ENCODE data around the gene TMPRSS11E.

Gene TMPRSS11E

DNA sequence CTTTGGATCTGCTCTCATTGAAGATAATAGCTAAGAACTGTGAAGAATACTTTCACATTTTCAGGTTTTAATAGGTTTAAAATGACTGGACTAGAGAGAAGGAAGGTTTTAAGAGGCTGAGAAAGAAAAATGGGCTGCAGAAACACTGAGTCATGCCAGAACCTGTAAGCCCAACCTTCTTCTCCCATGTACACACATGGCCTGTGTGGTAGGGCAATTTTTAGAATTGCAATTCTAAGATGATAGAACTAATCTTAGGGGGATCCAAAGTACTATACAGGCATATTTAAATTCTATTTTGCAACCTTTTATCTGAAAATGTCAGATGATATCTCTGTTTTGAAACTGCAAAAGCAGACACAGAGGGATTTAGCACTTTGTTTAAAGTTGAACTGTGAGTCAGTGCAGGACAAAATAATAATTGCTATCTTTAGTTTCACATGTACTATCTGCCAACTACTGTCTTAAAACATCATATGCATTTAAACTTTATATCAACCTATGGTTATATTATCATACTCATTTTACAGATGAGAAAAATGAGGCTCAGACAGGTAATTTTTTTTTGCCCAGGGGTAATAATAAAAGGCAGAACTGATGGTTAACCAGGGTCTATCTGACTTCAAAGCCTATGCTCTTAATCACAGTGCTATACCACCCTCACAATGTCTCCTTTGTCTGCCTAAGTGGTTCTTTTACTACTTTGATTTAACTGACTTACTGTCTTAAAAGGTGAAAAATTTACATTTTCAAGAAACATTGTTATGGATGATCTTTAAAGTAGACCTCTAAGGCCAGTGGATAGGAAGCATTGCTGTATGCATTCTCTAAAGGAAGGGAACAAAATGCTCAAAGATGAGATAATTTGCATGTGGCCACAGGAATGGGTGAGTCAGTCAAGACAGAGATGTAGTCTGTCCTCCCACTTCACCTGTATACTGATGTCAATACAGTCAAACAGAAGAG, 4.3 kb downstream of the TMPRSS11E start:
- Mint-ChIP-seq H3K27ac (no peak overlapping the region), H3K4me3 (no peak overlapping the region), H3K27me3 (ENCODE audit: low read depth, poor library complexity) (no peaks in the 10 kb centered on the region), H3K36me3 (ENCODE audit: low read depth) (no peaks in the 10 kb centered on the region), H3K9me3 (no peaks in the 10 kb centered on the region), H3K4me1 (peaks cover 7% of the 10 kb centered on the region)
- no peak for TF ChIP-seq CTCF (IDR thresholded peaks at IDR 0.05)
- DNase-seq = no peak

DNA sequence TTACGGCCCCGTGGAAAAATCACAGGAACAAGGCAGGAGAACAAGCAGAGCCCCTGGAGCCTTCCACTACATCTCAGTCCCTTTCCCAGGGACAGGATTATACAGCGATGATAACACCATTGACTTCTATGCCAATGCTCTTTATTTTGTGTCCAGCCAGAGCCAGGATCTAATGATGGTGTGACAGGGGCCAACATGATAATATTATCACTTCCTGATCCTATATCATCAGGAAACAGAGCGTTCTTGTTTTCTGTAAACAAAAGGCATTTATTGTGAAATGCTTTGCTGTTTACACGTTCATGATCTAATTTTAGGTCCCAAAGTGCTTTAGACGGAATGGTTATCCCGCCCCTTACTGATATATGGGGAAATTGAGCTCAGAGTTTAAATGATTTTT, 12.8 kb downstream of the TMPRSS11E start:
- no peak for TF ChIP-seq CTCF (IDR thresholded peaks at IDR 0.05)
- no peak overlapping the region for H3K4me3 Mint-ChIP-seq
- no peak for DNase-seq
- no peak overlapping the region for H3K27ac Mint-ChIP-seq
- H3K4me1 Mint-ChIP-seq = peaks cover 9% of the 10 kb centered on the region
- H3K27me3 Mint-ChIP-seq (ENCODE audit: low read depth, poor library complexity) = no peaks in the 10 kb centered on the region
- no peaks in the 10 kb centered on the region for H3K9me3 Mint-ChIP-seq
- H3K36me3 Mint-ChIP-seq (ENCODE audit: low read depth) = no peaks in the 10 kb centered on the region

DNA sequence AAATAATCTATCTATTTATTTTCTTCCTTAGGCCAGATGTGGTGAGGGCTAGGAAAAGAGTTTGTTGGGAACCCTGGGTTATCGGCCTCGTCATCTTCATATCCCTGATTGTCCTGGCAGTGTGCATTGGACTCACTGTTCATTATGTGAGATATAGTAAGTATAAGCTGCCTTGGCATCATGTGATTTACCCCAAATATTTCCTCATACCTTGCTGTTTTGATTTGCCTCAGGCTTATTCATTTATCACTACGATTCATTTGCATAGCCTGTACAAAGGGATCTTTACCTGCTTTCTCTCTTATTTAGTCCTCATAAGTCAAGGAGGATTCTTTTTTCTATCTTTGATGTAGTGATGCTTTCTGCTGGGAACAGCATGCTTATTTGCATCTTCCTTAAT, 14.5 kb downstream of the TMPRSS11E start:
- H3K27me3 Mint-ChIP-seq (ENCODE audit: low read depth, poor library complexity) = no peaks in the 10 kb centered on the region
- no peaks in the 10 kb centered on the region for H3K9me3 Mint-ChIP-seq
- DNase-seq = no peak
- no peaks in the 10 kb centered on the region for H3K36me3 Mint-ChIP-seq (ENCODE audit: low read depth)
- H3K4me3 Mint-ChIP-seq = no peak overlapping the region
- peaks cover 9% of the 10 kb centered on the region for H3K4me1 Mint-ChIP-seq
- no peak for TF ChIP-seq CTCF (IDR thresholded peaks at IDR 0.05)
- no peak overlapping the region for H3K27ac Mint-ChIP-seq

DNA sequence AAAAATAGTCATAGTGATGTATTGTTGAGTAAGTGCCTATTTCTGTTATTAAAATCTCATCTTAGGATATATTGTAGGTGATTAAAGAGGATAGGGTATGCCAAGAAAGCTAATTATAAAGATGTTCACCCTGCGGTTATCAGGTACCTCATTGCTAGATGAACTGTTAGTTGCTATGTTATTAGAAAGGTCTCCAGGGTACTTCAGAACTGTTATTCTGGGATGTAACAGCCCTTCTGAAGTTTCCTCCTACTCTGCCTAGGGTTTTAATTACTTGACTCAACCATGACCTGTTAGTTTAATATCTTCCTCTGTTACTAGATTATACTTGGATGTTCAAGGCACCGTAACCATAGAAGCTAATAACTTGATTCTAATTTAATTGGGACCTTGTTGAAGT, 15.4 kb downstream of the TMPRSS11E start:
- H3K4me3 Mint-ChIP-seq = no peak overlapping the region
- DNase-seq = no peak
- no peaks in the 10 kb centered on the region for H3K36me3 Mint-ChIP-seq (ENCODE audit: low read depth)
- H3K4me1 Mint-ChIP-seq = peaks cover 9% of the 10 kb centered on the region
- no peak for TF ChIP-seq CTCF (IDR thresholded peaks at IDR 0.05)
- no peak overlapping the region for H3K27ac Mint-ChIP-seq
- no peaks in the 10 kb centered on the region for H3K27me3 Mint-ChIP-seq (ENCODE audit: low read depth, poor library complexity)
- H3K9me3 Mint-ChIP-seq = no peaks in the 10 kb centered on the region

GRCh38 chr4:68463796-68464195, 16.5 kb downstream of the TMPRSS11E start:
- no peaks in the 10 kb centered on the region for H3K27me3 Mint-ChIP-seq (ENCODE audit: low read depth, poor library complexity)
- H3K9me3 Mint-ChIP-seq = no peaks in the 10 kb centered on the region
- no peaks in the 10 kb centered on the region for H3K36me3 Mint-ChIP-seq (ENCODE audit: low read depth)
- H3K4me1 Mint-ChIP-seq = peaks cover 9% of the 10 kb centered on the region
- no peak for TF ChIP-seq CTCF (IDR thresholded peaks at IDR 0.05)
- H3K27ac Mint-ChIP-seq = peak overlapping the region; percentile 45
- DNase-seq = no peak
- no peak overlapping the region for H3K4me3 Mint-ChIP-seq

DNA sequence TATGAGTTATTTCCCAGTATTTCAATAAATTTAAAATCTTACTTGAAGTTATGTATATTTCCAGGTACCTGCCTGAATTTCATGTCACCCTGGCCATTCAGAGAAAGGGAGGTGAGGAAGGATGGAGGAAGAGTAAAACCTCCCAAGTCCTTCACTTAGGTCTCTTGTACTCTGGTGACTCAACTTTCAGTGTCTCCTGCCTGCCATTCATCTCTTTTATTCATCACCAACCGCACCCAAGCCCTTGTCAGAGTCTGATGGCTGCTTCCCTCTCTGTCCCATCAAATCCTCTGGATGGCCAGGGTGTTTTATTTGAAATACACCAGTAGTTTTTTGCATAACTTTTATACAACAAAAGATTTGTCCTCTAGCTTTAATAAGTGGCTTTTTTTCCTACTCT, 17.8 kb downstream of the TMPRSS11E start:
- H3K36me3 Mint-ChIP-seq (ENCODE audit: low read depth) = no peaks in the 10 kb centered on the region
- no peaks in the 10 kb centered on the region for H3K27me3 Mint-ChIP-seq (ENCODE audit: low read depth, poor library complexity)
- no peak overlapping the region for H3K4me3 Mint-ChIP-seq
- no peak for DNase-seq
- peak overlapping the region; percentile 8 for H3K27ac Mint-ChIP-seq
- H3K4me1 Mint-ChIP-seq = peaks cover 9% of the 10 kb centered on the region
- H3K9me3 Mint-ChIP-seq = no peaks in the 10 kb centered on the region
- no peak for TF ChIP-seq CTCF (IDR thresholded peaks at IDR 0.05)
